Measurements from ENCODE around the gene RCC1. TPM values are rescaled to one million over a fixed set of nuclear protein-coding genes. Genes with fewer than 3 reads are reported as not detected.

The RCC1 gene
- total RNA-seq, 1 experiment from 2014 or later = 103 TPM

GRCh38 chr1:28581531-28582247 is 75.8 kb downstream of the RCC1 start (continued):
- TF ChIP-seq MYBL2 (CRISPR knock-in tag; IDR thresholded peaks at IDR 0.05) = peak; percentile 73; the same call in 1 of the 2 replicates
- no peak for TF ChIP-seq NR2C2 (CRISPR knock-in tag; IDR thresholded peaks at IDR 0.05)
- no peak for TF ChIP-seq ATF3 (CRISPR knock-in tag; conservative IDR thresholded peaks at IDR 0.05)
- TF ChIP-seq ARID4B (CRISPR knock-in tag; IDR thresholded peaks at IDR 0.05; ENCODE audit: borderline replicate concordance) = peak; percentile 96
- peak; percentile 79 for TF ChIP-seq E2F5 (CRISPR knock-in tag; IDR thresholded peaks at IDR 0.05)
- TF ChIP-seq MAX (CRISPR knock-in tag; IDR thresholded peaks at IDR 0.05) = peak; percentile 81
- peak; percentile 95 for TF ChIP-seq TEAD1 (CRISPR knock-in tag; IDR thresholded peaks at IDR 0.05)
- 0 out of 2 replicates have a peak, but pooled peaks have one; percentile 44 for TF ChIP-seq NFYB (CRISPR knock-in tag; conservative IDR thresholded peaks at IDR 0.05; ENCODE audit: low read depth)
- no peak for TF ChIP-seq ZNF423 (CRISPR knock-in tag; IDR thresholded peaks at IDR 0.05)
- no peak for TF ChIP-seq ZMAT4 (CRISPR knock-in tag; IDR thresholded peaks at IDR 0.05)
- no peak; the same call in 1 of the 2 replicates for TF ChIP-seq CBFB (CRISPR knock-in tag; IDR thresholded peaks at IDR 0.05; ENCODE audit: low read depth)
- no peak for TF ChIP-seq ZNF138 (CRISPR knock-in tag; conservative IDR thresholded peaks at IDR 0.05)
- TF ChIP-seq NFATC4 (CRISPR knock-in tag; IDR thresholded peaks at IDR 0.05) = peak; percentile 82; the same call in 1 of the 2 replicates
- no peak for TF ChIP-seq CTCF (IDR thresholded peaks at IDR 0.05)
- TF ChIP-seq E2F4 (CRISPR knock-in tag; IDR thresholded peaks at IDR 0.05; ENCODE audit: borderline replicate concordance, low read depth) = 0 out of 2 replicates have a peak, but pooled peaks have one; percentile 20
- TF ChIP-seq TEAD4 (CRISPR knock-in tag; IDR thresholded peaks at IDR 0.05) = peak; percentile 72
- peak; percentile 74 for TF ChIP-seq RELA (CRISPR knock-in tag; IDR thresholded peaks at IDR 0.05; ENCODE audit: borderline replicate concordance)
- 0 out of 2 replicates have a peak, but pooled peaks have one; percentile 49 for TF ChIP-seq SMAD4 (CRISPR knock-in tag; IDR thresholded peaks at IDR 0.05)
- TF ChIP-seq AFF4 (CRISPR knock-in tag; IDR thresholded peaks at IDR 0.05; ENCODE audit: borderline replicate concordance) = peak; percentile 74; the same call in 1 of the 2 replicates
